CD8-positive, alpha-beta memory T cell (primary cell): ENCODE results near the gene PIP4K2C. TPM values are rescaled to one million over a fixed set of nuclear protein-coding genes. Genes with fewer than 3 reads are reported as not detected.

ENCODE experiments used
- CTCF ChIA-PET: fragments of 350-600 bp; sonication (Branson Sonifier 250); formaldehyde crosslinking; loops from one replicate; lab custom pipeline; 2021; ENCODE audit warnings: antibody characterized with exemption; lab: Charles Lee
- POLR2A ChIA-PET: fragments of 350-600 bp; sonication (Branson Sonifier 250); formaldehyde crosslinking; loops from one replicate; lab custom pipeline; 2021; ENCODE audit warnings: antibody characterized with exemption; lab: Charles Lee
- DNase-seq, 5 donors: peaks; one replicate each; pipeline versions ENCODE4 v3.0.0 to v3.0.0-alpha.2; 2020 to 2022; ENCODE audit warnings: mixed read lengths in 1 of 5
- H3K27ac ChIP-seq: one replicate; pipeline ENCODE4 v1.7.0; 2013; ENCODE audit warnings: low read depth, mild to moderate bottlenecking, low read length, moderate library complexity
- H3K27me3 ChIP-seq: 2 replicates; pipeline ENCODE4 v1.7.0; 2013; ENCODE audit warnings: low read length, mild to moderate bottlenecking; ENCODE audit not compliant: insufficient read depth, poor library complexity, severe bottlenecking
- H3K36me3 ChIP-seq: 2 replicates; pipeline ENCODE4 v1.7.0; 2013; ENCODE audit warnings: mild to moderate bottlenecking, low read length, moderate library complexity; ENCODE audit not compliant: insufficient read depth
- H3K4me1 ChIP-seq: 2 replicates; pipeline ENCODE4 v1.7.0; 2013; ENCODE audit warnings: mild to moderate bottlenecking, low read length, moderate library complexity; ENCODE audit not compliant: insufficient read depth
- H3K4me3 ChIP-seq: 2 replicates; pipeline ENCODE4 v1.7.0; 2013; ENCODE audit warnings: mild to moderate bottlenecking, low read length
- H3K9me3 ChIP-seq: 2 replicates; pipeline ENCODE4 v1.7.0; 2013; ENCODE audit warnings: mild to moderate bottlenecking, low read length
- H3K27ac Mint-ChIP-seq, 8 donors: one replicate each; pipeline ENCODE4 v1.8.0; 2020 to 2021; ENCODE audit warnings: mixed read lengths in 8 of 8, mild to moderate bottlenecking in 6 of 8, inconsistent platforms in 3 of 8, moderate library complexity in 3 of 8
- H3K27me3 Mint-ChIP-seq, 2 donors: one replicate each; pipeline ENCODE4 v1.8.0; 2020 to 2021; ENCODE audit warnings: mixed read lengths in 2 of 2, mild to moderate bottlenecking in 1 of 2, moderate library complexity in 1 of 2
- H3K36me3 Mint-ChIP-seq, 3 donors: one replicate each; pipeline ENCODE4 v1.8.0; 2020 to 2021; ENCODE audit warnings: mixed read lengths in 3 of 3, inconsistent platforms in 1 of 3, mild to moderate bottlenecking in 1 of 3
- H3K4me1 Mint-ChIP-seq, 3 donors: one replicate each; pipeline ENCODE4 v1.8.0; 2020 to 2021; ENCODE audit warnings: mixed read lengths in 3 of 3, inconsistent platforms in 1 of 3, mild to moderate bottlenecking in 1 of 3
- H3K4me3 Mint-ChIP-seq, 7 donors: one replicate each; pipeline ENCODE4 v1.8.0; 2020 to 2021; ENCODE audit warnings: mixed read lengths in 7 of 7, mild to moderate bottlenecking in 6 of 7, moderate library complexity in 4 of 7, inconsistent platforms in 2 of 7
- H3K9me3 Mint-ChIP-seq, 5 donors: one replicate each; pipeline ENCODE4 v1.8.0; 2020 to 2022; ENCODE audit warnings: mixed read lengths in 5 of 5, mild to moderate bottlenecking in 3 of 5, moderate library complexity in 2 of 5, inconsistent platforms in 1 of 5
- polyA plus RNA-seq: library from polyadenylated mRNA; unstranded; fragments of 300-500 nt; fragmentation: Illumina TruSeq; gene quantifications from one replicate; pipeline ENCODE4 v1.2.3, GENCODE V29; 2021
- total RNA-seq, 2 experiments: library from RNA; stranded (reverse); gene quantifications; one replicate each; pipeline ENCODE4 v1.2.3, GENCODE V29; 2021

PIP4K2C gene
- total RNA-seq, result 10 to 100 TPM; 24.7 to 29.7 TPM
- polyA plus RNA-seq, result 40.6 TPM

DNA sequence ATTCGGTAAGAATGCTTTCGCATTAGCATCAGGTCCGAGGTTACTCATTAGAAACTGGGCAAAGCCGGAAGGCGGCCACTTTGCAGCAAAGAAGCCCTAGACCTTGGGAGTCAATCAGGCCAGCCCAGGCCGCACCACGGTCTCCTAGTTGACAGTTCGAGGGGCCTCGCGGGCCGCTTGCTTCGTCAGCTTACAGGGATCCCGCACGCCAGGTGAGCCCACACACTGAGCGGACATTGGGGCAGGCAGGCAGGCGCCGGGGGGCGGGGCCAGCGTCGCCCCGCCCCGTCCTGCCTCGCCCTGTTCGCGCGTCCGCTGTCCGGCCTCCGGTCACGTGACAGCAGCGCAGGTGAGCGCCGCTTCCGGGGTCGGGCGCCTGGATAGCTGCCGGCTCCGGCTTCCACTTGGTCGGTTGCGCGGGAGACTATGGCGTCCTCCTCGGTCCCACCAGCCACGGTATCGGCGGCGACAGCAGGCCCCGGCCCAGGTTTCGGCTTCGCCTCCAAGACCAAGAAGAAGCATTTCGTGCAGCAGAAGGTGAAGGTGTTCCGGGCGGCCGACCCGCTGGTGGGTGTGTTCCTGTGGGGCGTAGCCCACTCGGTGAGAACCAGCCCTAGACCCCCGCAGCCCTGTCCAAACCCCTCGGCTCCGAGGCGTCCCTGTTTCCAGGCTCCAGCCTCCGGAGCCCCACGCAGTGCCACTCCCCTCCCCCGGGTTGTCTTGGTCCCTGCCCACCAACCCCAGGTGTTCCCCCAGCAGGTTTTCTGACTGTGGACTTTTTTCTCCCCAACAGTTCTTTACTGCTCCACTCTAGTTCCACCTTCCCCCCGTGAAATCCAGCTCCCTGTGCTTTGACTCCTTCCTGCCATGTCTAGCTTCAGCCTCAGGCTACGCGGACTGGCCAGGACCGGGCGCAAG lies at the start of gene PIP4K2C:
Gene PIP4K2C (plus strand): TSS at position 329 of the 918 bp plus-strand sequence. CDS start 98 bp downstream, at position 427.
- Histone ChIP-seq H3K36me3 (peaks cover 7% of the 10 kb centered on the region), H3K4me1 (peaks cover 26% of the 10 kb centered on the region), H3K27ac (peak within 1 kb of the TSS; percentile 64), H3K4me3 (peak within 1 kb of the TSS; percentile 84), H3K9me3 (no peaks in the 10 kb centered on the region), H3K27me3 (no peaks in the 10 kb centered on the region)
- Mint-ChIP-seq H3K4me1 (peaks cover 29 to 39% (median 38%) of the 10 kb centered on the region in 3 donors), H3K36me3 (peaks cover 0 to 32% (median 4%) of the 10 kb centered on the region in 3 donors), H3K4me3 (peak within 1 kb of the TSS; percentile 85 to 91 (median 91)), H3K27ac (peak within 1 kb of the TSS; percentile 76 to 98 (median 92)), H3K9me3 (no peaks in the 10 kb centered on the region), H3K27me3 (peaks cover under 1 to 2% of the 10 kb centered on the region in 2 donors)
- CTCF ChIA-PET, result interaction anchor here (0.9 to 4.1 kb wide), 4 partner anchors 8 to 153 kb away, joined by 3 to 26 read pairs (median 10); partner anchors contain the start of gene TSPAN31
- DNase-seq, result peak; percentile 70 to 86 (median 78)
- POLR2A ChIA-PET, result interaction anchor here (1.1 to 1.7 kb wide), 2 partner anchors 19 to 111 kb away, joined by 4 to 6 read pairs; partner anchors contain the start of genes ARHGAP9 and ARHGEF25

DNA sequence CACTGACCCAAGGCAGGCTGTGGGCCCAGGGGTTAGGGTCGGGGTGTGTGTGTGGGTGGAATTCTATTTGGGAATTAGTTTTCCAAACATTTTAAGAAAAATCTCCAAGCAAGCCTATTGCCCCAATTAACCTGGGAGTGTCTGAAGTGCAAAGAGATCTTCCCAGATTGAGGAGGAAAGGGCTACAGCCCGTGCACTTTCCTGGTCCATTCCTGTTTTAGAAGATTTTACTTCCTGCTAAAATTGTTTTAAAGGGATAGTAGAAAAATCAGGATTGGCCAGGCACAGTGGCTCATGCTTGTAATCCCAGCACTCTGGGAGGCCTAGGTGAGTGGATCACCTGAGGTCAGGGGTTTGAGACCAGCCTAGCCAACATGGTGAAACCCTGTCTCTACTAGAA lies 49.3 kb upstream of the PIP4K2C start:
- Mint-ChIP-seq H3K4me3 (no peak overlapping the region), H3K27me3 (no peaks in the 10 kb centered on the region), H3K4me1 (peaks cover 33 to 44% (median 41%) of the 10 kb centered on the region in 3 donors), H3K27ac (no peak overlapping the region), H3K36me3 (peaks cover 0 to 62% (median 2%) of the 10 kb centered on the region in 3 donors), H3K9me3 (no peaks in the 10 kb centered on the region)
- ChIA-PET POLR2A (no interaction called here), CTCF (no interaction called here)
- H3K9me3 ChIP-seq, result no peaks in the 10 kb centered on the region
- H3K27ac ChIP-seq, result no peak overlapping the region
- DNase-seq, result no peak
- H3K36me3 ChIP-seq, result no peaks in the 10 kb centered on the region
- H3K4me1 ChIP-seq, result peaks cover 13% of the 10 kb centered on the region
- no peak overlapping the region for H3K4me3 ChIP-seq
- no peaks in the 10 kb centered on the region for H3K27me3 ChIP-seq

DNA sequence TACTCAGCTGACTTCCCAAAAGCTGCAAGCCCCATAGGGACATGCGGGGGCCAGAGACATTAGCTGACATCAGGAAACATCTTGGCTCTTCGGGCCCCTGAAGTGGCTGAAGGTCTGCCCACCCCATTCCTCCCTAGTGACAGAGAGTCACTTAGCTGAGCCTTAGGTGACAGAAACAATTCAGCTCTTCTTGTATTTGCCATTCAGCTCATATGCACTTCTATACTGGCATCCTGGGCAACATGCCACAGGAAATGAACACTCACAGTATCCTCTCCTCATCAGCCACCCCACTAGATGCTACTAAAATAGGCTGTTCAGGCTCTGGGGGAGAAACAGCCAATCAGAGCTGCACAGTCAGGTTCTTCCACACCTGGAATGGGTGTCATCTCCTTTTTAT lies 47.4 kb upstream of the PIP4K2C start:
- no peak overlapping the region for H3K4me3 ChIP-seq
- no peaks in the 10 kb centered on the region for H3K27me3 ChIP-seq
- no peak overlapping the region for H3K27ac ChIP-seq
- Mint-ChIP-seq H3K9me3 (no peaks in the 10 kb centered on the region), H3K27me3 (no peaks in the 10 kb centered on the region), H3K4me3 (no peak overlapping the region), H3K4me1 (peaks cover 39 to 54% (median 46%) of the 10 kb centered on the region in 3 donors), H3K36me3 (peaks cover 0 to 53% (median 0%) of the 10 kb centered on the region in 3 donors), H3K27ac (peak overlapping the region in 4 of 8 donors; percentile 10 to 74 (median 50))
- ChIA-PET CTCF (interaction anchor here (0.9 kb wide), 1 partner anchor 9 kb away, joined by 4 read pairs; no protein-coding TSS in a partner anchor), POLR2A (interaction anchor here (1.1 kb wide), 1 partner anchor 20 kb away, joined by 4 read pairs; no protein-coding TSS in a partner anchor)
- H3K9me3 ChIP-seq, result no peaks in the 10 kb centered on the region
- H3K4me1 ChIP-seq, result peaks cover 21% of the 10 kb centered on the region
- no peaks in the 10 kb centered on the region for H3K36me3 ChIP-seq
- DNase-seq, result peak in 1 of 5 donors; percentile 27

DNA sequence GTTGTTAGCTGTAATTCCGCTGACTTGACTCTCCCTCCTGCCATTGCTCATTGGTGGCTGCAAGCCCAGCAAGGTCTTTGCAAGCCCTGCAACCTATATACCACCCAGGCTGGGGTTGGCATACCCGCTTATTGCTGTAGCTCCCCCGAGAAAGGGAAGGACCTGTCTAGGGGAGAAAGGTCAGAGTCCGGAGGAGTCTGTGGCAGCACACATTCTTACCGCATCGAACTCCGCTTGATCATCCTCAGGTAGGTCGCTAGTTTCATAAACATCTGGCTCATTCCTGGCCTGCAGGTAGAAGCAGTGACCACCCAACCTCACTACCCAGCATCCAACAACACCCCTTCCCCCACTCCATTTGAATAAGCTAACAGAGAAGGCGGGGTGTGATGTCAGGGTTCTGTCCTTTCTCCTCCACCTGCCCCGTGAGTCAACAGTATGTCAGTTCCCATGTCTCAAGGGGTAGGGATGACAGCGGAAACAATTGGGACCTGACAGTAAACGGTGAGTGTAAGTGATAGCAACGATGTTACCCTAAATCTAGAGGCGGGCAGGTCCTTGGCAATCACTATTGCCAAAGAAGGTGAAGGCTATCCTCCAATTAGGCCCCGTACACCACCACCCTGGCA lies 45.1 kb upstream of the PIP4K2C start:
- peak in 1 of 5 donors; percentile 35 for DNase-seq
- peak overlapping the region; percentile 91 to 99 (median 96) for H3K4me3 Mint-ChIP-seq

DNA sequence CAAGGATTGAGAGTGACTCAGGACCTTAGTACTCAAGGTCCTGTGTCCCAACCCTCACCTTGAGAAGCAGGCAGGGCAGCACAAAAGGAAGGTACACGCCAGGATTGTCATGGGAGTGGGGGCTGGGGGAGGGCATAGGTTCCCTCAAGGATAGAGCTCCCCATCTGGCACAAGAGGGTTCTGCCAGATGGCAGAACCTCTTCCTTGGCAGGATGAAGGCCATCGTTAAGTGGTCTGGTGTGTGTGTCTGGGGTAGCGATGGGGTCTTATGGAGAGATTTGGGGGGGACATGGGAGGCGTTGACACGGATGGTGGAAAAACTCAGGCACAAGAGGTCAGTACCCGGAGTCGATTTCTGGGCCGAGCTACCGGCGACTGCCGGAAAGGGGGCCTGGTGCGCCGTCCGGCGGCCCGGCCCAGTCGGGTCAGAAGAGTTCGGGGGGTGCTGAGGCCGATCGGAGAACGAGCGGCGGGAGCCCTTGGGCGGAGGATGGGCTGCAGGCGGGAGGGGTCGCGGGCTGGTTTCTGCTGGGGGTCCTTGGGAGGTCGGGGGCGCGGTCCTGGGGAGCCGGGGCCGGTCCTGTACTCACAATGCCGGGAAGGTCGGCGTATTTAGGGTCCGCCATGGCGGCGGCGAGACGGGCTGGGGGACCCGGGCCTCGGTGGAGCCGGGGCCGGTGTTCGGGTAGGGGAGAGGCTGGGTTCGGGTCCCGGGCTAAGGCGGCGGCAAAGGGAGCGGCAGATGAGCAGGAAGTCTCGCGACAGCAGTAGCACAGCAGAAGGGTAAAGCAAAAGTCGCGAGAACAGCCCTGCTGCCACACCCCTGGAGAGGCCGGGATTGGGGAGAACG lies 44.3 kb upstream of the PIP4K2C start, which contains the start of gene DCTN2:
Gene DCTN2 (minus strand): TSS at position 755 of the 850 bp plus-strand sequence. CDS start 129 bp downstream, at position 626.
- H3K4me1 Mint-ChIP-seq, result peaks cover 50 to 60% (median 53%) of the 10 kb centered on the region in 3 donors
- Histone ChIP-seq H3K9me3 (no peaks in the 10 kb centered on the region), H3K27ac (peak within 1 kb of the TSS; percentile 88), H3K4me3 (peak within 1 kb of the TSS; percentile 78), H3K4me1 (peaks cover 30% of the 10 kb centered on the region), H3K27me3 (no peaks in the 10 kb centered on the region), H3K36me3 (no peaks in the 10 kb centered on the region)
- ChIA-PET CTCF (interaction anchor here (0.7 to 1.8 kb wide), 5 partner anchors 16 to 88 kb away, joined by 3 to 8 read pairs (median 3); partner anchors contain the start of gene GLI1), POLR2A (interaction anchor here (1.0 to 1.8 kb wide), 5 partner anchors 22 to 86 kb away, joined by 3 to 7 read pairs (median 3); partner anchors contain the start of genes ARHGAP9 and DDIT3)
- peaks cover 0 to 28% (median 0%) of the 10 kb centered on the region in 3 donors for H3K36me3 Mint-ChIP-seq
- H3K9me3 Mint-ChIP-seq, result no peaks in the 10 kb centered on the region
- H3K27me3 Mint-ChIP-seq, result no peaks in the 10 kb centered on the region
- peak within 1 kb of the TSS; percentile 91 to 99 (median 96) for H3K4me3 Mint-ChIP-seq
- peak within 1 kb of the TSS; percentile 70 to 99 (median 96) for H3K27ac Mint-ChIP-seq
- DNase-seq, result peak; percentile 84 to 95 (median 90)

More for the DNA sequence above, 45.1 kb upstream of the PIP4K2C start:
- peaks cover 0 to 36% (median 0%) of the 10 kb centered on the region in 3 donors for H3K36me3 Mint-ChIP-seq
- no peaks in the 10 kb centered on the region for H3K36me3 ChIP-seq
- H3K4me1 ChIP-seq, result peaks cover 30% of the 10 kb centered on the region
- H3K9me3 Mint-ChIP-seq, result no peaks in the 10 kb centered on the region
- CTCF ChIA-PET, result interaction anchor here (1.0 to 1.8 kb wide), 4 partner anchors 15 to 83 kb away, joined by 3 to 8 read pairs (median 4); no protein-coding TSS in a partner anchor
- POLR2A ChIA-PET, result interaction anchor here (1.1 to 1.8 kb wide), 2 partner anchors 25 to 69 kb away, joined by 3 to 7 read pairs; partner anchors contain the start of gene DDIT3
- H3K27me3 ChIP-seq, result no peaks in the 10 kb centered on the region
- no peaks in the 10 kb centered on the region for H3K9me3 ChIP-seq
- peak overlapping the region; percentile 78 for H3K4me3 ChIP-seq
- H3K27me3 Mint-ChIP-seq, result no peaks in the 10 kb centered on the region
- H3K27ac Mint-ChIP-seq, result peak overlapping the region; percentile 70 to 98 (median 96)
- peaks cover 50 to 61% (median 53%) of the 10 kb centered on the region in 3 donors for H3K4me1 Mint-ChIP-seq
- peak overlapping the region; percentile 88 for H3K27ac ChIP-seq

DNA sequence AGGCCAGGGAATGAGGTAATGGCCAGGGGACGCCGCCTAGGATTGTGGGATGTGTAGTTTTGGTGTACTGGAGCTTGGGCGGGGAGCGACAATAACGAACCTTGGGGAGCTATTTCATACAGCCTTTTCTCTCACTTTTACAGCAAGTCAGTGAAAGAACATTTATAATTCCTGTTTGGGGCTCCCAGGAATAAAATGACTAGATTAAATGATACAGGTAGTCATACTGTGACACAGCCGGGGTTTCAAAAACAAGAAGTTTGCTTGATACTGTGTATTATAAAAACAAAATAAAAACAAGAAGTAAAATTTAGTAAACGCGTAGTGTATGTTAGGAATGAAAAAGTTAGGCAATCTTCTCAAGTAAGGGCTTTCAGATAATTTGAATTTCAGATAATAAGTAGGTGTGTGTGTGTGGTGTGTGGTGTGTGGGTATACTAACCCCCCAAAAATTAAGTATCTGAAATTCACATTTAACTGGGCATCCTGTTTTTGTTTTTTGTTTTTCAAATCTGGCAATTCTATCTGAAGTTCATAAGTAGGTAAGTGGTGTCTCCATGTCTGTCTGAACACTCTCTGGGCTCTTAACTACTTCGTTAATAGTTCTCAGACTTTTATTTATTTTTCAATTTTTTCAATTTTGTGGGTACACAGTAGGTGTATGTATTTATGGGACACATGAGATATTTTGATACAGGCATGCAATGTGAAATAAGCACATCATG lies 43.5 kb upstream of the PIP4K2C start:
- ChIA-PET POLR2A (interaction anchor here (0.5 to 1.8 kb wide), 5 partner anchors 23 to 1892 kb away, joined by 3 to 7 read pairs (median 4); partner anchors contain the start of gene ARHGAP9), CTCF (interaction anchor here (0.6 to 0.7 kb wide), 2 partner anchors 85 to 88 kb away, joined by 3 read pairs; partner anchors contain the start of gene GLI1)
- H3K36me3 ChIP-seq, result no peaks in the 10 kb centered on the region
- peak overlapping the region; percentile 78 for H3K4me3 ChIP-seq
- peak overlapping the region; percentile 88 for H3K27ac ChIP-seq
- DNase-seq, result no peak
- H3K9me3 Mint-ChIP-seq, result no peaks in the 10 kb centered on the region
- H3K4me1 ChIP-seq, result peaks cover 30% of the 10 kb centered on the region
- H3K9me3 ChIP-seq, result no peaks in the 10 kb centered on the region
- peaks cover 50 to 60% (median 53%) of the 10 kb centered on the region in 3 donors for H3K4me1 Mint-ChIP-seq
- H3K36me3 Mint-ChIP-seq, result peaks cover 0 to 24% (median 0%) of the 10 kb centered on the region in 3 donors
- peak overlapping the region; percentile 70 to 99 (median 96) for H3K27ac Mint-ChIP-seq
- H3K27me3 Mint-ChIP-seq, result peaks cover 0 to 2% of the 10 kb centered on the region in 2 donors
- peak overlapping the region; percentile 91 to 99 (median 96) for H3K4me3 Mint-ChIP-seq
- no peaks in the 10 kb centered on the region for H3K27me3 ChIP-seq
